PC-3 (cell line): ENCODE data around the gene SMG9. TPM values are rescaled to one million over a fixed set of nuclear protein-coding genes. Genes with fewer than 3 reads are reported as not detected.

ENCODE experiments used
- ATAC-seq: fragments of 200-7000 bp; cut with Tn5 transposase; 2 replicates; pipeline ENCODE4 v1.9.1; 2020; ENCODE audit warnings: mild to moderate bottlenecking, moderate library complexity
- BruUV-seq: library from RNA; stranded (reverse); fragments of 400-500 nt; replicated peaks from 2 replicates; lab custom pipeline; 2021; lab: Mats Ljungman, UMichigan
- CTCF ChIA-PET: fragments of 300-600 bp; sonication (Branson Sonifier 250); formaldehyde crosslinking; loops from one replicate; lab custom pipeline; 2022; ENCODE audit warnings: antibody characterized with exemption; lab: Charles Lee
- POLR2A ChIA-PET: fragments of 300-600 bp; sonication (Branson Sonifier 250); formaldehyde crosslinking; loops from one replicate; lab custom pipeline; 2022; ENCODE audit warnings: antibody characterized with exemption; ENCODE audit not compliant: unreplicated experiment; lab: Charles Lee
- DNase-seq: peaks from one replicate; pipeline ENCODE4 v3.0.0-alpha.2; 2015
- H2AFZ ChIP-seq: fragments of 300-600 bp; sonication (generic); 2 replicates; pipeline ENCODE4 v1.6.0; 2016; ENCODE audit warnings: antibody characterized with exemption, low read length
- H3F3A ChIP-seq: fragments of 300-600 bp; sonication (generic); one replicate; pipeline ENCODE4 v1.6.0; 2017; ENCODE audit warnings: antibody characterized with exemption, low read length, control low read depth, mild to moderate bottlenecking; ENCODE audit not compliant: unreplicated experiment
- H3K27ac ChIP-seq: fragments of 300-600 bp; sonication (generic); 2 replicates; pipeline ENCODE4 v1.5.1; 2016; ENCODE audit warnings: mild to moderate bottlenecking, low read length
- H3K27me3 ChIP-seq: fragments of 300-600 bp; sonication (generic); 2 replicates; pipeline ENCODE4 v1.6.1; 2016; ENCODE audit warnings: low read length, mixed read lengths
- H3K36me3 ChIP-seq: fragments of 300-600 bp; sonication (generic); 2 replicates; pipeline ENCODE4 v1.6.1; 2016; ENCODE audit warnings: low read depth, mixed run types, low read length, mixed read lengths
- H3K4me1 ChIP-seq: fragments of 300-600 bp; sonication (generic); 2 replicates; pipeline ENCODE4 v1.5.1; 2016; ENCODE audit warnings: low read length; ENCODE audit not compliant: insufficient read depth
- H3K4me2 ChIP-seq: fragments of 300-600 bp; sonication (generic); 2 replicates; pipeline ENCODE4 v1.6.0; 2016; ENCODE audit warnings: low read length
- H3K4me3 ChIP-seq: fragments of 300-600 bp; sonication (generic); 2 replicates; pipeline ENCODE4 v1.5.1; 2016; ENCODE audit warnings: mild to moderate bottlenecking, low read length, mixed read lengths
- H3K79me2 ChIP-seq: fragments of 300-600 bp; sonication (generic); 2 replicates; pipeline ENCODE4 v1.6.1; 2017; ENCODE audit warnings: low read length, mixed read lengths
- H3K9ac ChIP-seq: fragments of 300-600 bp; sonication (generic); 2 replicates; pipeline ENCODE4 v1.6.0; 2016; ENCODE audit warnings: mild to moderate bottlenecking, low read length
- H3K9me2 ChIP-seq: fragments of 300-600 bp; sonication (generic); replicated peaks from 2 replicates; pipeline ENCODE4 v1.6.1; 2016; ENCODE audit warnings: mixed run types, low read length, mixed read lengths
- H3K9me3 ChIP-seq: fragments of 300-600 bp; sonication (generic); 2 replicates; pipeline ENCODE4 v1.6.1; 2016; ENCODE audit warnings: low read length, mixed read lengths
- H4K20me1 ChIP-seq: fragments of 300-600 bp; sonication (generic); 2 replicates; pipeline ENCODE4 v1.6.1; 2016; ENCODE audit warnings: low read length, mixed read lengths
- CTCF ChIP-seq: fragments of 300-600 bp; sonication (generic); conservative IDR thresholded peaks from 2 replicates; pipeline ENCODE4 v1.5.1; 2017; ENCODE audit warnings: antibody characterized with exemption, low read depth, mild to moderate bottlenecking, low read length
- EZH2 ChIP-seq: fragments of 300-600 bp; sonication (generic); IDR thresholded peaks from one replicate; pipeline ENCODE4 v1.6.1; 2017; ENCODE audit warnings: antibody characterized with exemption, mild to moderate bottlenecking, low read length; ENCODE audit not compliant: unreplicated experiment
- EZH2phosphoT487 ChIP-seq: fragments of 300-600 bp; sonication (generic); IDR thresholded peaks from 2 replicates; pipeline ENCODE4 v1.6.1; 2018; ENCODE audit warnings: mild to moderate bottlenecking, antibody characterized with exemption, low read length, borderline replicate concordance
- intact Hi-C: fragments of 100-400 bp; cut with micrococcal nuclease; formaldehyde crosslinking; loops from 2 replicates; pipeline ENCODE4 v1.9.0; 2023
- total RNA-seq: library from RNA; depleted of rRNA; stranded (reverse); fragments of >200 nt; gene quantifications from 2 replicates; pipeline ENCODE4 v1.2.3, GENCODE V29; 2014

Gene SMG9
- total RNA-seq, 1 experiment from 2014 or later, result 48.8 TPM

- Histone ChIP-seq H3K36me3 (no peaks in the 10 kb centered on the region), H3K9ac (no peak overlapping the region), H3K9me3 (no peaks in the 10 kb centered on the region), H4K20me1 (no peaks in the 10 kb centered on the region), H3K27me3 (no peaks in the 10 kb centered on the region), H3K79me2 (no peaks in the 10 kb centered on the region), H3K4me1 (no peaks in the 10 kb centered on the region), H3K4me3 (no peak overlapping the region), H3K4me2 (no peak overlapping the region), H3F3A (no peaks in the 10 kb centered on the region), H3K9me2 (no peaks in the 10 kb centered on the region), H2AFZ (no peak overlapping the region), H3K27ac (no peak overlapping the region)
- POLR2A ChIA-PET, result no interaction called here
- TF ChIP-seq EZH2phosphoT487, result no peak
- TF ChIP-seq EZH2, result no peak
- TF ChIP-seq CTCF, result no peak
- ATAC-seq (no peak), DNase-seq (no peak)
- BruUV-seq, result no TSS peak
- intact Hi-C loops, result no loop called here
- CTCF ChIA-PET, result no interaction called here
Measured at GRCh38 chr19:43725468-43725867, 29.3 kb downstream of the SMG9 start.

GRCh38 chr19:43724896-43725295 lies 29.9 kb downstream of the SMG9 start:
- no TSS peak for BruUV-seq

More at GRCh38 chr19:43724896-43725295, 29.9 kb downstream of the SMG9 start:
- H3K27me3 ChIP-seq, result no peaks in the 10 kb centered on the region
- H4K20me1 ChIP-seq, result no peaks in the 10 kb centered on the region
- no peaks in the 10 kb centered on the region for H3F3A ChIP-seq
- TF ChIP-seq CTCF (no peak), EZH2phosphoT487 (no peak), EZH2 (no peak)
- no peaks in the 10 kb centered on the region for H3K79me2 ChIP-seq
- no peaks in the 10 kb centered on the region for H3K36me3 ChIP-seq
- no peak overlapping the region for H2AFZ ChIP-seq
- ChIA-PET POLR2A (no interaction called here), CTCF (interaction anchor here (1.2 kb wide), 1 partner anchor 57 kb away, joined by 5 read pairs; no protein-coding TSS in a partner anchor)
- H3K9ac ChIP-seq, result no peak overlapping the region
- H3K9me2 ChIP-seq, result no peaks in the 10 kb centered on the region
- no peak overlapping the region for H3K4me3 ChIP-seq
- H3K4me2 ChIP-seq, result no peak overlapping the region
- H3K9me3 ChIP-seq, result no peaks in the 10 kb centered on the region
- DNase-seq, result no peak
- intact Hi-C loops, result no loop called here
- no peaks in the 10 kb centered on the region for H3K4me1 ChIP-seq
- no peak overlapping the region for H3K27ac ChIP-seq
- no peak for ATAC-seq
